GM13976 (cell line): ENCODE results near the gene CBFA2T2.

Experiments
- DNase-seq: peaks from one replicate; pipeline ENCODE4 v3.0.0; 2012; ENCODE audit warnings: low spot score
- CTCF ChIP-seq: IDR thresholded peaks from 2 replicates; pipeline ENCODE4 v1.5.1; 2012; ENCODE audit warnings: borderline replicate concordance, mild to moderate bottlenecking; ENCODE audit not compliant: insufficient read depth; ENCODE audit errors: extremely low read depth, missing control alignments, control extremely low read depth
- in situ Hi-C: fragments of 300-500 bp; cut with MboI; formaldehyde crosslinking; loops from one replicate; pipeline ENCODE4 v1.12.0; 2022; ENCODE audit warnings: low sequenced_read_pairs, mixed read lengths, inconsistent platforms; ENCODE audit not compliant: unreplicated experiment

Gene CBFA2T2

GRCh38 chr20:33671573-33672288 is 181.8 kb downstream of the CBFA2T2 start:
- no peak for DNase-seq
- no peak for TF ChIP-seq CTCF
- in situ Hi-C loops, result no loop called here

- TF ChIP-seq CTCF, result no peak
- in situ Hi-C loops, result no loop called here
- no peak for DNase-seq
Measured at GRCh38 chr20:33672426-33673113, 182.7 kb downstream of the CBFA2T2 start.

GRCh38 chr20:33673114-33673409 is 183.2 kb downstream of the CBFA2T2 start:
- no peak for TF ChIP-seq CTCF
- DNase-seq, result no peak
- in situ Hi-C loops, result no loop called here

GRCh38 chr20:33673410-33674293 is 183.8 kb downstream of the CBFA2T2 start:
- in situ Hi-C loops, result no loop called here
- no peak for TF ChIP-seq CTCF
- DNase-seq, result no peak

GRCh38 chr20:33674294-33675135 is 184.6 kb downstream of the CBFA2T2 start, which contains the start of gene NECAB3:
Gene NECAB3, minus strand, starts transcription at chr20:33674428. Its CDS starts 76 bp downstream, at chr20:33674352.
- peak; percentile 92 for DNase-seq
- in situ Hi-C loops, result no loop called here
- TF ChIP-seq CTCF, result no peak
